ENCODE data around the gene TDRD10. TPM values are rescaled to one million over a fixed set of nuclear protein-coding genes. Genes with fewer than 3 reads are reported as not detected.
A peak's percentile ranks its signal among the peaks of the same experiment; 100 is the strongest.

Gene TDRD10
- polyA plus RNA-seq, 3 donors = not detected

DNA sequence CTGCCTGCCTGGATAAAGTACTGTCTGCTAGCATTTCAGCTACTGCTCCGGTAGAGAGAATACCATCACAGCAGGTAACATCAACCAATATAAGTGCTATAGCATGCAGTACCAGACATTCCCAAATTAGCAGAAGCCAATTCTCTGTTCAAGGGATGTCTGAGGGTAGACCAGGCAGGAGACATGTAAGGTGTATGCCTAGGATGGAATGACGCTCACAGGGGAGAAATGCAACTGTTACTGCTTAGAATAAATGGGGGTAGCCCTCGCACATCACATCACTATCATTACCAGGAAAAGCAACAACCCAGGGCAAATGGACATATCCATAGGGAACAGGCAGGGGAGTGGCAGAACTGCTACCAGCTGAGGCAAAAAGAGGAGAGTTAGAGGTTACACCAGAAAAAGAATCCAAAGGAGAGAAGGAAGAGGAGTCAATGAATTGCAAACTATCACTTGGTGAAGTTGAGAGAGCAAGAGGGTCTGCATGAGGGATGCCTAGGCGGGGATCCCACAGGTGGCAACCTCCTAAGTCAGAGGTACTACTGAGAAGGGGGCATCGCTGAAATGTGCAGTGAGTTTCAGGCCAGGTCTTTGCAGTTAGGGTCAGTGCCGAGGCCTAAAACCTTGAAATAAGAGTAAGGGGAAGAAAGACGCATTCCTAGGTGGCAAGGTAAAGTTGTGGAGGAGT is 55.4 kb downstream of the TDRD10 start:
- Histone ChIP-seq H3K79me2 (ENCODE audit: insufficient read depth, low read length) (peaks cover 35% of the 10 kb centered on the region), H3K9ac (ENCODE audit: insufficient read depth, low read length, poor library complexity, severe bottlenecking) (peak overlapping the region; percentile 95), H3K36me3 (replicated peaks in 1 of 2; ENCODE audit: control insufficient read depth in 1 of 2, insufficient read depth in 2 of 2, low read length in 2 of 2) (peaks cover 36 to 41% of the 10 kb centered on the region in 2 donors), H4K20me1 (ENCODE audit: insufficient read depth, low read length) (peaks cover 51% of the 10 kb centered on the region), H3K27me3 (ENCODE audit: control insufficient read depth in 2 of 2, insufficient read depth in 2 of 2, low read length in 2 of 2) (no peaks in the 10 kb centered on the region), H3K4me3 (replicated peaks in 1 of 3; ENCODE audit: low read depth in 2 of 3, low read length in 3 of 3) (peak overlapping the region; percentile 50 to 97 (median 81)), H2AFZ (ENCODE audit: insufficient read depth, low read depth, low read length, poor library complexity, severe bottlenecking) (peak overlapping the region; percentile 83), H3K4me1 (ENCODE audit: control insufficient read depth in 1 of 2, insufficient read depth in 2 of 2, low read length in 2 of 2) (peaks cover 26 to 27% of the 10 kb centered on the region in 2 donors), H3K9me3 (replicated peaks in 1 of 2; ENCODE audit: control insufficient read depth in 1 of 2, insufficient read depth in 1 of 2, low read length in 2 of 2) (no peaks in the 10 kb centered on the region), H3K27ac (ENCODE audit: low read depth in 1 of 2, low read length in 2 of 2) (peak overlapping the region in 1 of 2 donors; percentile 89), H3K4me2 (replicated peaks; ENCODE audit: extremely low read depth, low read length, poor library complexity, severe bottlenecking) (peak overlapping the region; percentile 100)
- Mint-ChIP-seq H3K9me3 (no peaks in the 10 kb centered on the region), H3K4me1 (peaks cover 29% of the 10 kb centered on the region), H3K4me3 (peak overlapping the region; percentile 83 to 93), H3K36me3 (peaks cover 37 to 42% of the 10 kb centered on the region in 2 donors), H3K27ac (peak overlapping the region; percentile 76 to 93 (median 91)), H3K27me3 (ENCODE audit: low read depth in 3 of 3) (peaks cover 0 to 2% (median 0%) of the 10 kb centered on the region in 3 donors)
- TF ChIP-seq, protein P1, sequence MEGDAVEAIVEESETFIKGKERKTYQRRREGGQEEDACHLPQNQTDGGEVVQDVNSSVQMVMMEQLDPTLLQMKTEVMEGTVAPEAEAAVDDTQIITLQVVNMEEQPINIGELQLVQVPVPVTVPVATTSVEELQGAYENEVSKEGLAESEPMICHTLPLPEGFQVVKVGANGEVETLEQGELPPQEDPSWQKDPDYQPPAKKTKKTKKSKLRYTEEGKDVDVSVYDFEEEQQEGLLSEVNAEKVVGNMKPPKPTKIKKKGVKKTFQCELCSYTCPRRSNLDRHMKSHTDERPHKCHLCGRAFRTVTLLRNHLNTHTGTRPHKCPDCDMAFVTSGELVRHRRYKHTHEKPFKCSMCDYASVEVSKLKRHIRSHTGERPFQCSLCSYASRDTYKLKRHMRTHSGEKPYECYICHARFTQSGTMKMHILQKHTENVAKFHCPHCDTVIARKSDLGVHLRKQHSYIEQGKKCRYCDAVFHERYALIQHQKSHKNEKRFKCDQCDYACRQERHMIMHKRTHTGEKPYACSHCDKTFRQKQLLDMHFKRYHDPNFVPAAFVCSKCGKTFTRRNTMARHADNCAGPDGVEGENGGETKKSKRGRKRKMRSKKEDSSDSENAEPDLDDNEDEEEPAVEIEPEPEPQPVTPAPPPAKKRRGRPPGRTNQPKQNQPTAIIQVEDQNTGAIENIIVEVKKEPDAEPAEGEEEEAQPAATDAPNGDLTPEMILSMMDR (IDR thresholded peaks at IDR 0.05) = no peak
- 22% methylated on average over 3 of the region's 7 CpGs for WGBS (ENCODE audit: insufficient coverage)
- DNase-seq = no peak
- intact Hi-C loops (cut with micrococcal nuclease) = loop anchor here (5.0 to 10.0 kb wide), 7 partner anchors 50 to 585 kb away; partner anchors contain the start of genes ADAR (in 1 of the 2), DPM3 (in 1 of the 2), KCNN3 (in 1 of the 2) and PMVK (in 1 of the 2)

DNA sequence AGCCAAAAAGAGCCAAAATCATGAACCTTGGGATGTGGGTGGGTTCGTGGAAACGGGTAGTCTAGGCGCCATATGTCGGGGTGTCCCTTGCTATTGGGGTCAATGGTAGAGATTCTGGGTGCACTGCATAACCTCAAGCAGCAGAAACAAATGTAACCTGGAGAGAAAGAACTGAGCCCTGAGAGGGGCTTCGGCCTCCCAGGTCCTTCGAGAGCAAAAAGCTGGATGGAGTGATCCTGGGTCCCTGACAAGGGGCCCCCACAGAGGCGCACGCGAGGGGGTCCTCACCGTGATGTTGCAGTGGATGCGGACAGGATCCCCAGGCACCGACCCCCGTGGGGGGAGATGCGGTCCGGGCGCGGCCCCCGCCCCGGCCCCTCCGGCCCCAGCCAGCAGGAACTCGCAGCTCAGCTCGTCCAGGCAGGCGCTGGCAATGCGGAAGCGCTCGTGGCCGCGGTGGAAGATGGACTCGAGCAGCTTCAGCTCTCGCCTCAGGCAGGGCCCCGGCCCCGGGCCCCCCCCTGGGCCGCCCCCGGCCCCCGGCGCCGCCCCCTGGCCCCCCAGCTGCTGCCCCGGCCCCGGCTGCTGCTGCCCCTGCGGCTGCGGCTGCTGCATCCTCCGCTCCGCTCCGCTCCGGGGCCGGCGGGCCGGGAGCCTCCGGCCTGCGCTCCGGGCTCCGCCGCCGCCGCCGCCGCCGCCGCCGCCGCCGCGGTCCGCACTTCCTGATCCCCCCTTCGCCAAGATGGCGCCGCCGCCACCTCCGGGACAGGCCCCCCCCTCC is 56.1 kb downstream of the TDRD10 start, which contains the start of gene UBE2Q1:
Gene UBE2Q1 (minus strand): TSS at position 724 of the 781 bp plus-strand sequence. CDS start 109 bp downstream, at position 615.
- peaks cover 30 to 35% of the 10 kb centered on the region in 2 donors for H3K36me3 Mint-ChIP-seq

More for the DNA sequence above, 56.1 kb downstream of the TDRD10 start, which contains the start of gene UBE2Q1:
- H3K4me3 Mint-ChIP-seq = peak within 1 kb of the TSS; percentile 86 to 96
- Histone ChIP-seq H3K36me3 (replicated peaks in 1 of 2; ENCODE audit: control insufficient read depth in 1 of 2, insufficient read depth in 2 of 2, low read length in 2 of 2) (peaks cover 29 to 34% of the 10 kb centered on the region in 2 donors), H3K4me2 (replicated peaks; ENCODE audit: extremely low read depth, low read length, poor library complexity, severe bottlenecking) (peak within 1 kb of the TSS; percentile 100), H4K20me1 (ENCODE audit: insufficient read depth, low read length) (peaks cover 45% of the 10 kb centered on the region), H3K9ac (ENCODE audit: insufficient read depth, low read length, poor library complexity, severe bottlenecking) (peak within 1 kb of the TSS; percentile 95), H3K27me3 (ENCODE audit: control insufficient read depth in 2 of 2, insufficient read depth in 2 of 2, low read length in 2 of 2) (no peaks in the 10 kb centered on the region), H3K4me1 (ENCODE audit: control insufficient read depth in 1 of 2, insufficient read depth in 2 of 2, low read length in 2 of 2) (peaks cover 26 to 27% of the 10 kb centered on the region in 2 donors), H3K9me3 (replicated peaks in 1 of 2; ENCODE audit: control insufficient read depth in 1 of 2, insufficient read depth in 1 of 2, low read length in 2 of 2) (no peaks in the 10 kb centered on the region), H3K27ac (ENCODE audit: low read depth in 1 of 2, low read length in 2 of 2) (peak within 1 kb of the TSS; percentile 85 to 92), H3K79me2 (ENCODE audit: insufficient read depth, low read length) (peaks cover 35% of the 10 kb centered on the region), H3K4me3 (replicated peaks in 1 of 3; ENCODE audit: low read depth in 2 of 3, low read length in 3 of 3) (peak within 1 kb of the TSS; percentile 64 to 97 (median 81)), H2AFZ (ENCODE audit: insufficient read depth, low read depth, low read length, poor library complexity, severe bottlenecking) (peak within 1 kb of the TSS; percentile 93)
- peak; percentile 61 to 78 (median 64) for DNase-seq
- peak within 1 kb of the TSS; percentile 88 to 99 (median 96) for H3K27ac Mint-ChIP-seq
- H3K27me3 Mint-ChIP-seq (ENCODE audit: low read depth in 3 of 3) = peaks cover 0 to 2% (median 0%) of the 10 kb centered on the region in 3 donors
- no peaks in the 10 kb centered on the region for H3K9me3 Mint-ChIP-seq
- WGBS (ENCODE audit: insufficient coverage) = under 1% methylated on average over 47 of the region's 69 CpGs
- peaks cover 29% of the 10 kb centered on the region for H3K4me1 Mint-ChIP-seq
- intact Hi-C loops (cut with micrococcal nuclease) = loop anchor here (2.0 to 10.0 kb wide), 8 partner anchors 49 to 584 kb away; partner anchors contain the start of genes ADAR (in 1 of the 2), DPM3 (in 1 of the 2), KCNN3 (in 1 of the 2) and PMVK (in 1 of the 2)
- TF ChIP-seq, protein P1 (IDR thresholded peaks at IDR 0.05) = no peak
